HG03565 (cell line): Measurements from ENCODE around the gene MBP.
"Not testable (repeated sequence)": the region's sequence is repeated elsewhere in the genome, so short reads cannot be mapped to it uniquely, and the experiment has no call there.

Source experiments
- ATAC-seq: cut with Tn5 transposase; IDR thresholded peaks from one replicate; pipeline ENCODE4 v1.9.1; 2021; ENCODE audit warnings: mild to moderate bottlenecking, moderate library complexity; ENCODE audit not compliant: unreplicated experiment

The MBP gene

DNA sequence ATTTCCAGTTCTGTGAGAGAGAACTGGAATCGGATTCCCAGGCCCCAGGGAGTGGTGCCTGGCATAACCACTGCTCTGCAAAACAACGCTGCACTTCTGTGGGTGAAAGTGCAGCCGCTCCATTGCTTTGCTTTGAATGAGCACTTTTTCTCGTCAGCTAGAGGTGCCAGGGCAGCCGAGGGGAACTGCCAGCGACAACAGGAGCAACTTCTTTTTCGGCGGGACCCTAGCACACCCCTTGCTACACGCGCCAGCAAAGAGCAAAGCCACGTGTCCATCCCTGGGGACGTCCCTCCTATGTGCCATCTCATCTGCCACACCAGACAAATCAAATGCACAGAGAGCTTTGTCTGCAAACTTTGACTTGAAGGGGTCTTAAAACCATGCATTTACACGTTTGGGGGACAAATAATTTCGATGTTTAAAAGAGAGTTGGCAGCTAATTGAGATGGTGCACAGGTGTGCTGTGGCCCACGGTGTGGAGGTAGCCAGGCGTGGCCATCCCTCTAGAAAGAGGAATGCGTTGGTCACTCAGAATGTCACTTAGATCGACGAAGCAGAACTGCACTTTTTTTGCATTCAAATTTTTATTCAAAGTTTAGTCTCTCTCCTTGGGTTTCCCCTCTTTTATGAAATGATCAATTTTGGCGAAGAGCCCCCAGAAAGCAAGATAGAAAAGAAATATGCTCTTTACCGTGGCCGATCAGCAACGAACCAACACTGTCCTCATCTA lies 151.8 kb downstream of the MBP start:
- ATAC-seq: peak; percentile 22

DNA sequence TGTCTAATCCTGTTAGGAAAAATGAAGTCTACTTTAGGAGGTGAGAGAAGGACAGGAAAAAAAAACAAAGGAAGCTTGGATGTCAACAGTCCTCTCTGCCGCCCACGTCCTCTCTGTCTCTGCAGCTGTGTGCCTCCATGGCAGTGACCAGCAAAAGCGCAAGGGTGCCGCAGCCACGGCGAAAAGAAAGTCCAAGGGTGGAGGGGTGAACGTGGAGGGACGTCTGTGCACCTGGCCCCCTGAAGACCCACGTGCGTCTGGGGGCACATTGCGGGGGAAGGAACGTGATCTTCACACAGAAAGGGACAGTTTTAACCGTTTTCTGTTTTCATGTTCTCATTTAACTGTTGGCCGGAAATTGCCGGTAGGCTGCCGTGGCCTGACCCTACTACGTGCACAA lies 152.7 kb downstream of the MBP start:
- ATAC-seq: no peak

DNA sequence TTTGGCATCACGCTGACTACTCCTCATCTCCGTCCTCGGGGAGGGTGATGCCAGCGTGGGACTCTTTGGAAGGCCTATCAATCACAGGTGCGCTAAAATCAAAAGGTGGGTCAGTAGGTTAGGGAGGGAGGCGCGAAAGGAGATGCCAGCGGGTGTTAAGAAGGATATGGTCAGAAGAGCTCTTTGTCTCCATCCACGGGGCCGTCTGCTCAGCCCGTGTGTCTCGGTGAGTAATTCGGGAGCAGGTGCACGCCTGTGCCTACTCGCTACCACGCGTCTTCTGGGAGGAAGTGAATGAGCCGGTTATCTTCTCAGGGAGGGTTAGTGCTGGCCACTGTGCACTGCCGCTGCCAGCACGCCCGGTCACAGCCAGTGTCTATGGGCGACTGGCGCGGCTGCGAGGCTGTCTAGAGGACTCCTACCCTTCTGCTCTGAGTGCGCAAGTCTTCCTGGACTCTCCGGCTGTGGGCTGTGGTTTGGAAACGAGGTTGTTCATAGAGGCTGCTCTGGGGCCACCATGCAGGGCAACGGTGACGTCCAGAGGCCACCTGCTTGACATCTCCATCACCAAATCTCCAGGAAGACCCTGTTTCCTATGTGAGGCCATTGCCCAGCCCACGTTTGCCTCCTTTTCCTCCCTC lies 153.4 kb downstream of the MBP start:
- no peak for ATAC-seq

DNA sequence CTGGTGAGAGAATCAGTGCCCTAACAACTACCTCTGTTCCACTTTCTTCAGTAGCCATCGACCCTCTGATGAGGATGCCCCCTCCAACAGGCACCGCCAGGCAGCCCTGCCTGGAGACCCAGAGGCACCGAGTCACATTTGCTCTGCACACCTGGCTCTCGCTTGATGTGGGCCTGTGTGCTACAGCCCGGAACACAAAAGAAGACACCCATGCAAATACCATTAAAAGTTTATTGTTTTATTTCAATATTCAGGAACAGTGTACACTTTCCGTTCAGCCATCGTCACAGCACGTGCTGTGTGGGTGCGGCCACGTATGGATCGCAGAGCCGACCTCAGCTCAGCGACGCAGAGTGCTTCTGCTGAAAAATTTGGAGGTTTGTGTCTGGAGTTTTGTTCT lies 154.0 kb downstream of the MBP start:
- no peak for ATAC-seq

DNA sequence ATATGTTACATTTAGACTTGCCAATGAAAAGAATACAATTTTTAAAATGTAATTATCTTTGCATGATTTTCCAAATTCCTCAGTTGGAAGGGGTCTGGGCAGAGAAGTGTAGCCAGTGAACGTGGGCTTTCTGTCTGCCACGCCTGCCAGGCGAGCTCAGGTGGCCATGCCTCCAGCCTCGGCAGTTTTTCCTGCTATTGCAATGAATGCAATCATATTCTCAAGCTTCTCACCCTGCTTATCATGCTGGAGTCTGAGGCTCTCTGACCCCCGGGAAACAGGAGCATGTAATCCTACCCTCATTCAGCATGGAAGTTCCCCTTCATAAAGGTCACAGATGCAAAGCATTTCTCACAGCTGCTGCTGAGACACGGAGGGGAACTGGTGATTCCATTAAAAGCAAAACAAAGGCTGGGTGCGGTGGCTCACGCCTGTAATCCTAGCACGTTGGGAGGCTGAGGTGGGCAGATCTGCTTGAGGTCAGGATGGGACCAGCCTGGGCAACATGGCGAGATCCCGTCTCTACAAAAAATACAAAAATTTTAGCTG lies 154.8 kb downstream of the MBP start:
- no peak for ATAC-seq

DNA sequence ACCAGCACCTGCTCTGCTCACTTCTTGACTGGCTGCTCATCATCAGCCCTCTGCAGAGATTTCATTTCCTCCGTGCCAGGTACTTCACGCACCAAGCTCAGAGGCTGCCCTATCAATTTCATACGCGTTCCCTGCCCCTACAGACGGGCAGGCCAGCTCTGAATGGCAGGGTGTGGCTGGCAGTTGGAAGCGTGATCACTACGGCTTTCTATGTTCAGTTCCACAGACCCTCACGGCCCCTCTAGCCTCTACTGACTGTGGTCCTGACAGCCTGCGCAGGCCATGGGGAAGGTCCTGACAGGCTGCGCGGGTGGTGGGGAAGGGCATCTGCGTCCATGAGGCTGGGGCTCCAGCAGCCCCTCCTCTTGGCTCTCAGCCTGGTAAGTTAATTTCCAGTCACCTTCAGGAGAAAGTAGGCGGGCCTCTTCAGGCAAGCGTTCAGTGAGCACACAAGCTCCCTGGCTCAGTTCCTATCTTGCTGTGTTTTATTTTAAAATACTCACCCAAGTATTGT lies 155.4 kb downstream of the MBP start:
- ATAC-seq: no peak

DNA sequence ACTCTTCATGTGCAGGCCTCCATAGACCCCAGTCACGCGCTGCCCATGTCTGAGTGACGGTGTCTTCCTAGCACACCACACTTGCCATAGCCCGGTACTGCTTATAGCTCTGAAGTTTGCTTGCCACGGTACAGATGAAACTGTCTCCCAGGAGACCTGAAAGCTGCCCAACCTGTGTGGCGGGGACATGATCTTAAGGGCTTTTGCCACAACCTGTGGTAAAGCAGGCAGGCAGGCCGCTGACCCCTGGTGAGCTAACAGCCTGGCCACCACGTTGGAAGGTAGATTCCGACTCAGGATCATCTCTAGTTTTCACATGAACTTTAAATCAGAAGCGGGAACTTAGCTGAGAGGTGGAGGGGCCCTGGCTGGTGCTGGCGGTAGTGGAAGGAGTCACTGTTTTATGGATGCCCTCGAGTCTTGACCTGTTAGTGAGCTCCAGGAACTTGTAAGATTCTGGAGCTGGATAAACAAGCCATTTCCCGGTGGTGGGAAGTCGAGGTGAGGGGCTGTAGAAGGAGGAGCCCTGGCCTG lies 156.9 kb downstream of the MBP start:
- no peak for ATAC-seq

DNA sequence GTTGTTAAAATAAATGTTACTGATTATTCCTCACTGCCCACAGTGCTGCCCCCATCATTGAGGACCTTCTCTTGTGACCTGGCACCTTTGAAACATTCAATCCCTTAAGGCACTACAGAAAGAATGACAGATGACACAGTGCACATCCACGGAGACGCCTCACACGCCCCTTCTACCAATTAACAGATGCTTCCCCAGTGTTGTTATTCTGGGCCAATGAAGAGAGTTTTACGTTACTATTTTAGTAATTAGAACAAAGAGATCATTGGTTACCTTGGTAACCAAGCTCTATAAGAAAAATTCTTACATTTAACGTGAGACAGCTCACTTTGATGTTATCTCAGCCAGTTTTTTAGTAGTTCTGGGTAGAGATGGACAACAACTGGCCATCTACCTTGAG lies 158.2 kb downstream of the MBP start:
- ATAC-seq: no peak

DNA sequence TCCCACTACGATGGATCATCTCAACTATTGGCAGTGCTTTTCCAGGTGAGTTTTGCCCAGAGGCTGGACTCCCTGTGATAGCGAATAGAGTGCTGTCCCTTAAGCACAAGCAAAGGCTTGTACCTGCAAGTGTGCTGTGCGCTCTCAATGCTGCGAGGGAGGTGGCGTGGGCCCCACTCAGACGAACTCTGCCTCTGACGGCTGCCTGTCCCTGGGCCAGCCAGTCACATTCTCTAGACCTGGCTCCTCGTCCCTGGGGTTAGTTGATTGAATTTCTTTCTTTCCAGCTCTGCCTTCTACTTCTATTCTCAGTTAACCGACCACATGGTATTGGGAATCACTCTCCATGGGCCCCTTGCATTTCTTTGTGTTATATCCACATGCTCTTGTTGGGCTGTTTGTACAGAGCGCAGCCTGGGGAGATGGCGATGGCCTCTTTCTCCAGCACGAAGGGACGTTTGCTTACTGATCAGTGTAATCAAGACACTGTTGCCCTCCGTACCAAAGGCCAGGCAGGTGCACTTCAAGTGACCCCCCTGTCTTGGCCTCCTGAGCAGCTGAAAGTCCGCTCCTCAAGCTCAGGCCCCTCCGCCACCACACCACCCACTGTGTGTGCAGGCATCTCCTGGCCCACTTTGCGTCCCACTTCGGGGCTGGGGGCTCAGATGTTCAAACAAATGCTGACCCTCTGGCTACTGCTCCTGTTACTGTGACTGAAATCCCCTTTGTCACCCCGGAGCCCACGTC lies 158.9 kb downstream of the MBP start:
- no peak for ATAC-seq

DNA sequence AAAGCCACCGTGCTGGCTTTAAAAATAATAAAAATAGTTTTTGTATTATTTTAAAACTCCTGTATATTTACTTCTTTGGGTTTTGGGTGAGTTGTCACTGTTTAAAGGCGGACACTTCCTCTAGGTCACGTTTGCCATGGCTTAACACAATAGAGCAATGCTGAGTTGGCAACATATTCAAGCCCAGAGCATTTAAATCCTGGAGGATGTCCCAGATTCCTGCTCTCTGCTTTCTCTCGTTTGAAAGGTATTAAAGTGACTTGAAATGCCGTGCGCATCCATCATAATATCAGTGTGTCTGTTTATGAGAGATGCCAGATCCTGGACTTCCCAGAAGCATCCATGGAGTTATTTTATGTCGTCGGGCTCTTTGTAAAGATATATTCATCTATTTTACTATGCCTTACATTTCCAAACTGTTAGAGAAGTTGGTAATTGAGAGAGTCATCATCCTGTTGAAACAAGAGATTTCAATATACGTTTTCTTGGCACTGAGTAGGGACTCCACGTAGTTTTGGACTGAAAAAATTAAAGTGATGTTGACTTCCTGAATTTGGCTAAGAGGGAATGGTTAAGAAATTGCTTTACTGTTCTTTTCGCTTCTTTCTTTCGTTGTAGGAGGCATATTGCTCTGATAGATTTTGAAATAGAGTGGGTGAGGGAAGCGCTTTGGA lies 159.6 kb downstream of the MBP start:
- no peak for ATAC-seq

DNA sequence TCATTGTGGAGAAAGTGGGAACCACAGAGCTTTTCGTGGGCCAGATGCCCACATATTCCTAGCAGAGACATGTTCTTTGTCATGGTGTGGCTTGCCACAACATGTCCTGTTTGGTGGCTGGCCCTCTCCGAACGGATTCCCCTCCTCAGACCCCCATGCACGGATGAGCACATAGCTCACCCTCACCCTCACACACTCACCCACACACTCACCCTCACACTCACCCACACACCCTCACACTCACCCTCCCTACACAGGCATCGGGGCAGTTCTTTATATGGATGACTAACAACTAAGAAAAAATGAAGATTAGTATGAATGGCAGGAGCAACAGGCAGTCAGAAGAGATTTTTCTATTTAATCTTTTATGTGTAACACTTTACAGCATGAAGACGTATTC lies 160.3 kb downstream of the MBP start:
- no peak for ATAC-seq

DNA sequence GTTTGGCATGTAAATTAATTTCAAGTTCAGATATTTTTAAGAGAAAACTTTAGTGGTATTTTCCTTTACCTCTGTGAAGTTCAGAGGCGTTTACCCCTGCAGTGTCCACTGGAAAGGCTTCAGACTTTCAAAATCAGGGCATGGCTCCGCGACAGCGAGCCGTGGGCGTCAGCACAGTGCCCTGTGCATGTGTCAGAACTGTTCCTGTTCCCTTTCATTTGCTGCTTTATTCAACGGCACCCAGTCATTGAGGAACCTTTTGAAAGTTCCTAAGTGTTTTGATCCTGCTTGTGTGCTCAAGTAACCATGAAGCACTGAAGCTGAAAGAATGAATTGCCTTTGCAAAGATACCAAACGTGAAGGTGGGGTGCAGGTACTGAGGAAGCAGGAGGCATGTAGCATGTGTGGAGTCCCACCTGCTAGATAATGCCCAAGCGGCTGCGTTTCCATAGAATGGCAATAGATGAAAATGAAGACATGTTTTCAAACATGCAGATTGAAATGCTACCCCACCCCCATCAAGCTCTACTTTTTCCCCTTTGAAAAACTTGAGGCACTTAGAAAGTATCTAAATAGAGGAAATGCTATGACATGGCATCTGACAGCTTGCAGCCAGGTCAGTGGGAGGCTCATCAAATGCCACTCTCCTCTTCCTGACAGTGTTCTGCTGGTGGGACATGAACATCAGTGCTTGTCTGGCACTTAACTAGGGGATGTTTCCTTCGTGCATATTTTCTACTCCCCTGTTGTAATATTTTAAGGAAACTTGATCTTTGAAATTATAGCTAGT lies 161.6 kb downstream of the MBP start:
- no peak for ATAC-seq

DNA sequence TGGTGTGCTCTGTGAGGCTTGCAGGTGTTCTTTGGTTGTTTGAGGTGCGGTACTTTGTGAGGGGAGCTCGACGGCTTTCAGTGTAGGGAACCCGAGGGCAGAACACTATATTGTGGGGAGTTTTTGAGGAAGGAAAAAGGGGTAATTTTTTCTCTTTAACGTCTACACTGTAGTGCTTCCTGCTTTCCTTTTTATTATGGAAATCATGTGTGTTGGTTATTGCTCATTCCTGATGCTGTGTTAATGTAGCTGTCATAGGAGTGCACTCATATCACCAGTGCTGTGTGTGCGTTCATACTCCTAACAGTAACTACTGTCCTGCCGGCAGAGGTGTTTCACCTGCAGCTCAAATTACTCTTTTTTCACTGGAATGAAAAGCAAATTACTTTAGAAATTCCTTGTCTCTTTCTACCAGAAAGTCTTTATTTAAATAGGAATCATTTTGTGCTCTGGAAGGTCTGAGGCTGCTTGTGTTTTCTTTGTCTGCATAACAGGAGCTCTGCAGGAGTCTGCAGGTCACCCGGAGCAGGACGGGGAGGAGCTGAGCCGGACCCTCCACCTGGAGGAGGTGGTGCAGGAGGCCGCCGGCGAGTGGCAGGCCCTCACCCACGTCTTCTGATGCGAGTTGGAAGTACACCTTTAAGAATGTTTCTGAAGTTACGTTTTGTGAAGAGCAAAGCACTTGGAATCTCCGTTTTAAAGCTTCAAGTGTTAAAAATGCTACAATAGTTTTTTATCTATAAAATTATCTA lies 164.7 kb downstream of the MBP start:
- no peak for ATAC-seq

DNA sequence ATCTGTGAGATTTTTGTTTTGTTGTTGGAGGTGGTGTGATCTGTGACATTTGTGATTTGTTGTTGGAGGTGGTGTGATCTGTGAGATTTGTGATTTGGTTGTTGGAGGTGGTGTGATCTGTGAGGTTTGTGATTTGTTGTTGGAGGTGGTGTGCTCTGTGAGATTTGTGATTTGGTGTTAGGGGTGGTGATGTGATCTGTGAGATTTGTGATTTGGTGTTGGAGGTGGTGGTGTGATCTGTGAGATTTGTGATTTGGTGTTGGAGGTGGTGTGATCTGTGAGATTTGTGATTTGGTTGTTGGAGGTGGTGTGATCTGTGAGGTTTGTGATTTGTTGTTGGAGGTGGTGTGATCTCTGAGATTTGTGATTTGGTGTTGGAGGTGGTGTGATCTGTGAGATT lies 165.3 kb downstream of the MBP start:
- ATAC-seq: not testable (repeated sequence)

DNA sequence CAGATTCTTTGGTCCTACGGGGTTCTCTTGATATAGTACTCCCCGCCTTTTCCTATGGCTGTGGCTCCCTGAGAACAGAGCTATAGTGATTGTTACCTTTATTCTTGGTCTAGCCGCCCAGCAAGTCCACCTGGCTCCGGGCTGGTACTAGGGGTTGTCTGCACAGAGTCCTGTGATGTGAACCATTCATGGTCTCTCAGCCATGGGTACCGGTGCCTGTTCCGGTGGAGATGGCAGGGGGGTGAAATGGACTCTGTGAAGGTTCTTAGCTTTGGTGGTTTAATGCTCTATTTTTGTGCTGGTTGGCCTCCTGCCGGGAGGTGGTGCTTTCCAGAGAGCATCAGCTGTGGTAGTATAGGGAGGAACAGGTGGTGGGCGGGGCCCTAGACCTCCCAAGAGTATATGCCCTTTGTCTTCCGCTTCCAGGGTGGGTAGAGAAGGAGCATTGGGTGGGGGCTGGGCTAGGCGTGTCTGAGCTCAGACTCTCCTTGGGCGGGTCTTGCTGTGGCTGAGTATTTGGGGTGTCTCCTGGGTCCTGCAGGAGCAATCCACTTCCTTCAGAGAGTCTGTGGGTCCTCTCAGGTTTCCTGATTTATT lies 166.9 kb downstream of the MBP start:
- ATAC-seq: not testable (repeated sequence)

DNA sequence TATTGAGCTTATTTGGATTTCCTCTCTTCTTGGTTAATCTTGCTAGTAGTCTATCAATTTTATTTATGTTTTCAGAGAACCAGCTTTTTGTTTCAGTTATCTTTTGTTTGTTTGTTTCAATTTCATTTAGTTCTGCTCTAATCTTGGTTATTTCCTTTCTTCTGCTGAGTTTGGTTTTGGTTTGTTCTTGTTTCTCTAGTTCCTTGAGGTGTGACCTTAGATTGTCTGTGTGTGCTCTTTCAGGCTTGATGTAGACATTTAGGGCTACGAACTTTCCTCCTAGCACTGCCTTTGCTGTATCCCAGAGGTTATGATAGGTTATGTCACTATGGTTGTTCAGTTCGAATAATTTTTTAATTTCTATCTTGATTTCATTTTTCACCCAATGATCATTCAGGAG lies 168.6 kb downstream of the MBP start:
- ATAC-seq: no peak

DNA sequence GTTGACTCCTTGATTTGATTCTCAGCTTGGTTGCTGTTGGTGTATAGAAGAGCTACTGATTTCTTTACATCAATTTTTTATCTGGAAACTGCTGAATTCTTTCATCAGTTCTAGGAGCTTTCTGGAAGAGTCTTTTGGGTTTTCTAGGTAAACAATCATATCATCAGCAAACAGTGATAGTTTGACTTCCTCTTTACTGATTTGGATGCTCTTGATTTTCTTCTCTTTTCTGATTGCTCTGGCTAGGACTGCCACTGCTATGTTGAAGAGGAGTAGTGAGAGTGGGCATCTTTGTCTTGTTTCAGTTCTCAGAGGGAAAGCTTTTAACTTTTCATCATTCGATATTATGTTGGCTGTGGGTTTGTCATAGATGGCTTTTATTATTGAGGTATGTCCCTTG lies 169.7 kb downstream of the MBP start:
- ATAC-seq: no peak

DNA sequence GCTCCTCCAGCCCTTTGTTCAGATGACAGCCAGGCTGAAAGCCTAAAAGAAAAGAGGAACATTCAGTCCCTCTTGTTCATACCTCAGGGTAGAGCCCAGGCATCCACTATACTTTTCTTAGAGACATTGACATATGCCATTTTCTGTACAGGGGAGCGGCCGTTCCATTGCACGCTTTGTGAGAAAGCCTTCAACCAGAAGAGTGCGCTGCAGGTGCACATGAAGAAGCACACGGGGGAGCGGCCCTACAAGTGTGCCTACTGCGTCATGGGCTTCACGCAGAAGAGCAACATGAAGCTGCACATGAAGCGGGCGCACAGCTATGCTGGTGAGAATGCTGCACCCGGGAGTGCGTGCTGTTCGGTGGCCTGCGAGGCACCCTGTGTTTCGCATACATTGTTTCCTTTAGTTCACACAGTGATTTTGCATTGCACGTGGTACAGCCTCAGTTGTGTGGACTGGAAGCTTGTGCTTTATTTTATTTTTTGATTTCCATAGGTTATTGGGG lies 172.0 kb downstream of the MBP start:
- ATAC-seq: no peak

DNA sequence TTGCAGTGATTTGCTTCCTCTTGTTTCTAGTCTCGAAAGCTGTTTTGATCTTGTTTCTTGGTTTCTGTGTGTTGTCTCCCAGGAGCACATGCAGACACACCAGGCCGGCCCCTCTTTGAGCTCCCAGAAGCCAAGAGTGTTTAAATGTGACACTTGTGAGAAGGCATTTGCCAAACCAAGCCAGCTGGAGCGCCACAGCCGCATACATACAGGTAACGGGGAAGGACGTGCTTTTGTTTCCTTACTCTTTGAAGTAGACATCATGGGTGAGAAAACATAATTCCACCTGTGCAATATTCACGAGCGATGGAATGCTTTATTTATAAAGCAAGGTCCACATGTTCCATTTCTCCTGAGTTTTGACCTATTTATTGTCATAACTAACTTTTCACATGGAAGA lies 173.0 kb downstream of the MBP start:
- ATAC-seq: no peak
